Transverse colon (tissue), 4 donors: Measurements from ENCODE around the gene ACTR1A.
A peak's percentile ranks its signal among the peaks of the same experiment; 100 is the strongest.

Experiments used
- EP300 ChIP-seq: sonication (generic); formaldehyde crosslinking; IDR thresholded peaks from one replicate; pipeline ENCODE4 v1.6.1; 2017; ENCODE audit warnings: antibody characterized with exemption, low read depth
- POLR2A ChIP-seq: fragments of 450-650 bp; IDR thresholded peaks from one replicate; pipeline ENCODE4 v1.6.1; 2016; ENCODE audit warnings: antibody characterized with exemption, mild to moderate bottlenecking, moderate library complexity
- POLR2AphosphoS5 ChIP-seq, 3 donors: sonication (generic); formaldehyde crosslinking; IDR thresholded peaks; one replicate each; pipeline ENCODE4 v1.6.1; 2016; ENCODE audit warnings: antibody characterized with exemption in 3 of 3
- TF ChIP-seq, protein P1 (sequence below), 5 experiments: fragments of 200-600 bp in 3 of 5; fragments of 450-650 bp in 2 of 5; sonication (generic) in 3 of 5; IDR thresholded peaks; 1 replicate in 2 of 5; 2 replicates in 3 of 5; pipeline ENCODE4 v1.5.1; 2016 to 2017; ENCODE audit warnings: antibody characterized with exemption in 5 of 5, inconsistent platforms in 3 of 5, mild to moderate bottlenecking in 2 of 5, moderate library complexity in 1 of 5

DNA sequence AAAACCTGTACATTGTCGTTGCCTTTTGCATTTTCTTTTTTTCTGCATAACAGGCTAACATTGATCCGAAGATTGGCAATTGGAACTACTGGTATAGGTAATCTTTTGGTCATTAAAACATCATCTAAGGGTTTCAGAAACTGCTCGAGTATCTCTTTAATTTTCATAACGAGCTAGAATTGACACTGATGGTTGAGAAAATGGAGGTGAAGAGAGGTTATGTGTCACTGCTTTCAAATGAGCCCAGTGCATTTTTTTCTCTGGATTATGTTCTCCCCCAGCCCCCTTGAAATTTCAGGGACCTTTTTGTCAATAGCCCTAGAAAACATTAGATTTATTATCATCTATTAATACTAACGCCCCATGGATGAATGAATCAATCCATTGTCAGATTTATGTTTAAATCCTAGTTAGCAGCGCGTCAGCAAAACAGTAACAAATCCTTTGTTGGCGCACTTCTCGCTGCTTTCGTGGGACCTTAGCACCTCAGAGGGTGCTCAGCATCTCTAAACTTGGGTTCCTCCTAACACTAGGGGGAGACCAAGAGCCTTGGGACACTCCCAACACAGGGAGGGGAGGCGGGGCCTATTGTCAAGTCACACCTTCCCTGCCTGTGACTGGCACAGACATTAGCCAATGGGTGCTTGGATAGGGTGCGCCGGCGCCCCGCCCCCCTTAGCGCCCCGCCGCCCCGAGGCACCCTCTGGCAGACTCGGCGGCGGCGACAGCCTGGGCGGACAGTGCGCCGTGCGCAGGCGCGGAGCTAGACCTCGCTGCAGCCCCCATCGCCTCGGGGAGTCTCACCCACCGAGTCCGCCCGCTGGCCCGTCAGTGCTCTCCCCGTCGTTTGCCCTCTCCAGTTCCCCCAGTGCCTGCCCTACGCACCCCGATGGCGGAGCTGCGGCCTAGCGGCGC lies 1.0 kb upstream of the ACTR1A start, which contains the start of gene SUFU:
- TF ChIP-seq POLR2A (peak; percentile 55), POLR2AphosphoS5 (IDR thresholded peaks at IDR 0.05) (peak; percentile 76 to 86 (median 77)), EP300 (no peak)
- TF ChIP-seq, protein P1, sequence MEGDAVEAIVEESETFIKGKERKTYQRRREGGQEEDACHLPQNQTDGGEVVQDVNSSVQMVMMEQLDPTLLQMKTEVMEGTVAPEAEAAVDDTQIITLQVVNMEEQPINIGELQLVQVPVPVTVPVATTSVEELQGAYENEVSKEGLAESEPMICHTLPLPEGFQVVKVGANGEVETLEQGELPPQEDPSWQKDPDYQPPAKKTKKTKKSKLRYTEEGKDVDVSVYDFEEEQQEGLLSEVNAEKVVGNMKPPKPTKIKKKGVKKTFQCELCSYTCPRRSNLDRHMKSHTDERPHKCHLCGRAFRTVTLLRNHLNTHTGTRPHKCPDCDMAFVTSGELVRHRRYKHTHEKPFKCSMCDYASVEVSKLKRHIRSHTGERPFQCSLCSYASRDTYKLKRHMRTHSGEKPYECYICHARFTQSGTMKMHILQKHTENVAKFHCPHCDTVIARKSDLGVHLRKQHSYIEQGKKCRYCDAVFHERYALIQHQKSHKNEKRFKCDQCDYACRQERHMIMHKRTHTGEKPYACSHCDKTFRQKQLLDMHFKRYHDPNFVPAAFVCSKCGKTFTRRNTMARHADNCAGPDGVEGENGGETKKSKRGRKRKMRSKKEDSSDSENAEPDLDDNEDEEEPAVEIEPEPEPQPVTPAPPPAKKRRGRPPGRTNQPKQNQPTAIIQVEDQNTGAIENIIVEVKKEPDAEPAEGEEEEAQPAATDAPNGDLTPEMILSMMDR (IDR thresholded peaks at IDR 0.05) = peak; percentile 89 to 93 (median 89)
